IMR-90 (cell line): Measurements from ENCODE around the gene DYSF. TPM values are rescaled to one million over a fixed set of nuclear protein-coding genes. Genes with fewer than 3 reads are reported as not detected.

Source experiments
- ATAC-seq: fragments of 200-7000 bp; cut with Tn5 transposase; 2 replicates; pipeline ENCODE4 v1.9.1; 2020; ENCODE audit warnings: low read depth, mild to moderate bottlenecking, moderate library complexity
- BruUV-seq: library from RNA; stranded (reverse); fragments of 400-500 nt; replicated peaks from 2 replicates; lab custom pipeline; 2021; lab: Mats Ljungman, UMichigan
- CTCF ChIA-PET: fragments of 300-600 bp; formaldehyde crosslinking; extraction: SDS; loops from one replicate; lab custom pipeline; 2021; ENCODE audit warnings: antibody characterized with exemption; lab: Yijun Ruan, JAX
- POLR2A ChIA-PET: fragments of 300-600 bp; sonication (Branson Sonifier 250); formaldehyde crosslinking; loops from one replicate; lab custom pipeline; 2022; ENCODE audit warnings: antibody characterized with exemption; ENCODE audit not compliant: unreplicated experiment; lab: Charles Lee
- DNase-seq: peaks from one replicate; pipeline ENCODE4 v3.0.0; 2013
- H2AFZ ChIP-seq: replicated peaks from 2 replicates; pipeline ENCODE3; 2013; ENCODE audit warnings: low read length, mild to moderate bottlenecking; ENCODE audit not compliant: poor library complexity
- H2AK5ac ChIP-seq: 2 replicates; pipeline ENCODE4 v1.6.1; 2013; ENCODE audit warnings: low read depth, low read length, inconsistent platforms
- H2AK9ac ChIP-seq: replicated peaks from 2 replicates; pipeline ENCODE3; 2013; ENCODE audit warnings: mild to moderate bottlenecking, low read depth, low read length, moderate library complexity; ENCODE audit not compliant: poor library complexity
- H2BK120ac ChIP-seq: 2 replicates; pipeline ENCODE4 v1.6.1; 2013; ENCODE audit warnings: low read depth, low read length, inconsistent platforms
- H2BK15ac ChIP-seq: 3 replicates; pipeline ENCODE4 v1.6.1; 2013; ENCODE audit warnings: low read depth, low read length, inconsistent platforms
- H2BK20ac ChIP-seq: 2 replicates; pipeline ENCODE4 v1.6.1; 2013; ENCODE audit warnings: low read depth, mild to moderate bottlenecking, inconsistent platforms, low read length, moderate library complexity
- H2BK5ac ChIP-seq: 2 replicates; pipeline ENCODE4 v1.6.1; 2013; ENCODE audit warnings: mild to moderate bottlenecking, low read depth, low read length, inconsistent platforms; ENCODE audit not compliant: poor library complexity, severe bottlenecking
- H3K14ac ChIP-seq: replicated peaks from 2 replicates; pipeline ENCODE4 v1.6.1; 2013; ENCODE audit warnings: low read depth, low read length, inconsistent platforms
- H3K18ac ChIP-seq: 2 replicates; pipeline ENCODE4 v1.6.1; 2013; ENCODE audit warnings: low read depth, low read length, control low read depth
- H3K23ac ChIP-seq: 2 replicates; pipeline ENCODE4 v1.6.1; 2013; ENCODE audit warnings: low read depth, low read length, inconsistent platforms
- H3K27ac ChIP-seq: 2 replicates; pipeline ENCODE4 v1.5.1; 2013; ENCODE audit warnings: mild to moderate bottlenecking, control low read depth, low read length; ENCODE audit not compliant: insufficient read depth
- H3K27me3 ChIP-seq: 2 replicates; pipeline ENCODE4 v1.6.1; 2013; ENCODE audit warnings: low read length; ENCODE audit not compliant: control insufficient read depth, insufficient read depth
- H3K36me3 ChIP-seq: 2 replicates; pipeline ENCODE4 v1.6.1; 2013; ENCODE audit warnings: low read length, mixed read lengths; ENCODE audit not compliant: control insufficient read depth, insufficient read depth
- H3K4ac ChIP-seq: 2 replicates; pipeline ENCODE4 v1.6.1; 2013; ENCODE audit warnings: low read depth, low read length, inconsistent platforms
- H3K4me1 ChIP-seq: 2 replicates; pipeline ENCODE4 v1.6.1; 2013; ENCODE audit warnings: low read length, mixed read lengths; ENCODE audit not compliant: control insufficient read depth, insufficient read depth
- H3K4me2 ChIP-seq: 2 replicates; pipeline ENCODE4 v1.6.1; 2013; ENCODE audit warnings: low read depth, mild to moderate bottlenecking, control low read depth, low read length, moderate library complexity
- H3K4me3 ChIP-seq: 2 replicates; pipeline ENCODE4 v1.5.1; 2013; ENCODE audit warnings: low read depth, mild to moderate bottlenecking, control low read depth, low read length, moderate library complexity; ENCODE audit not compliant: insufficient read depth
- H3K56ac ChIP-seq: 2 replicates; pipeline ENCODE4 v1.6.1; 2013; ENCODE audit warnings: low read length, inconsistent platforms; ENCODE audit not compliant: insufficient read depth; ENCODE audit errors: extremely low read depth
- H3K79me1 ChIP-seq, 2 experiments: 2 replicates each; pipeline ENCODE4 v1.6.1; 2013; ENCODE audit warnings: low read length in 2 of 2, inconsistent platforms in 1 of 2, low read depth in 1 of 2
- H3K9ac ChIP-seq: 2 replicates; pipeline ENCODE4 v1.6.1; 2013; ENCODE audit warnings: low read depth, low read length, control low read depth
- H3K9me1 ChIP-seq: 2 replicates; pipeline ENCODE4 v1.6.1; 2013; ENCODE audit warnings: low read length, inconsistent platforms; ENCODE audit not compliant: insufficient read depth
- H3K9me3 ChIP-seq: 2 replicates; pipeline ENCODE4 v1.6.1; 2013; ENCODE audit warnings: low read length; ENCODE audit not compliant: control insufficient read depth, insufficient read depth
- H4K20me1 ChIP-seq: 2 replicates; pipeline ENCODE4 v1.6.1; 2013; ENCODE audit warnings: low read length, inconsistent platforms; ENCODE audit not compliant: insufficient read depth
- H4K5ac ChIP-seq: 2 replicates; pipeline ENCODE4 v1.6.1; 2013; ENCODE audit warnings: mild to moderate bottlenecking, low read depth, low read length, control low read depth
- H4K8ac ChIP-seq, 2 experiments: 2 replicates each; pipeline ENCODE4 v1.6.1; 2013; ENCODE audit warnings: low read depth in 2 of 2, low read length in 2 of 2, control low read depth in 1 of 2, inconsistent platforms in 1 of 2
- H4K91ac ChIP-seq: 2 replicates; pipeline ENCODE4 v1.6.1; 2013; ENCODE audit warnings: low read depth, low read length, inconsistent platforms; ENCODE audit not compliant: insufficient read depth
- CEBPB ChIP-seq: IDR thresholded peaks from 2 replicates; pipeline ENCODE4 v1.6.1; 2012; ENCODE audit warnings: low read depth, low read length, improper control_type of control experiment
- CHD1 ChIP-seq: IDR thresholded peaks from 2 replicates; pipeline ENCODE4 v1.6.1; 2012; ENCODE audit warnings: low read depth, low read length, improper control_type of control experiment
- CTCF ChIP-seq: conservative IDR thresholded peaks from 2 replicates; pipeline ENCODE4 v1.5.1; 2012; ENCODE audit warnings: mild to moderate bottlenecking, low read depth, low read length, improper control_type of control experiment
- MXI1 ChIP-seq: IDR thresholded peaks from 2 replicates; pipeline ENCODE4 v1.6.1; 2012; ENCODE audit warnings: low read depth, mild to moderate bottlenecking, low read length, moderate library complexity, borderline replicate concordance
- NFE2L2 ChIP-seq: fragments of 150-350 bp; IDR thresholded peaks from 2 replicates; pipeline ENCODE4 v1.6.1; 2016; ENCODE audit warnings: low read depth, mild to moderate bottlenecking, low read length
- POLR2A ChIP-seq: IDR thresholded peaks from 2 replicates; pipeline ENCODE4 v1.6.1; 2012; ENCODE audit warnings: mild to moderate bottlenecking, low read depth, low read length
- RCOR1 ChIP-seq: IDR thresholded peaks from 2 replicates; pipeline ENCODE4 v1.6.1; 2012; ENCODE audit warnings: mild to moderate bottlenecking, low read length, improper control_type of control experiment; ENCODE audit not compliant: insufficient replicate concordance
- RFX5 ChIP-seq: IDR thresholded peaks from 2 replicates; pipeline ENCODE4 v1.8.0; 2012; ENCODE audit warnings: low read depth, mild to moderate bottlenecking, low read length, moderate library complexity
- WGBS, 2 experiments: methylation state at CpG; one replicate each; pipeline versions ENCODE4 v1.1.5 to v1.1.7; 2013; ENCODE audit warnings: missing lambda C conversion rate in 2 of 2; ENCODE audit not compliant: insufficient read length in 1 of 2; ENCODE audit errors: extremely low coverage in 2 of 2; 5-methylcytosine and 5-hydroxymethylcytosine counted together
- dilution Hi-C: fragments of 300-500 bp; cut with HindIII; formaldehyde crosslinking; loops from one replicate; pipeline ENCODE4 v1.14.3; 2018; ENCODE audit warnings: low sequenced_read_pairs; ENCODE audit not compliant: unreplicated experiment
- in situ Hi-C: fragments of 300-500 bp; cut with MboI; formaldehyde crosslinking; loops from 3 replicates; pipeline ENCODE4 v1.14.3; 2019; ENCODE audit warnings: low sequenced_read_pairs, inconsistent platforms, mixed read lengths
- intact Hi-C: fragments of 100-400 bp; cut with micrococcal nuclease; formaldehyde crosslinking; loops from 2 replicates; pipeline ENCODE4 v1.10.0; 2022
- polyA plus RNA-seq, 3 experiments: library from polyadenylated mRNA; depleted of rRNA; stranded (reverse); fragments of >200 nt; gene quantifications; 2 replicates each; pipeline ENCODE4 v1.2.3, GENCODE V29; 2012; ENCODE audit warnings: low replicate concordance in 1 of 3
- total RNA-seq: library from RNA; depleted of rRNA; stranded (reverse); fragments of >200 nt; gene quantifications from 2 replicates; pipeline ENCODE4 v1.2.3, GENCODE V29; 2012

Gene DYSF
- total and polyA plus RNA-seq, 2 of the 4 experiments (the other 2 are of a cell fraction): 0.09 to 0.18 TPM

GRCh38 chr2:71581026-71581425 lies 127.7 kb downstream of the DYSF start:
- Histone ChIP-seq H3K9ac (no peak overlapping the region), H4K5ac (no peak overlapping the region), H2BK20ac (no peak overlapping the region), H2AK5ac (no peak overlapping the region), H3K36me3 (no peaks in the 10 kb centered on the region), H3K23ac (no peak overlapping the region), H3K9me1 (no peaks in the 10 kb centered on the region), H4K91ac (no peak overlapping the region), H2AK9ac (no peak overlapping the region), H2AFZ (no peak overlapping the region), H4K20me1 (no peaks in the 10 kb centered on the region; the same call in 1 of the 2 replicates), H2BK120ac (no peak overlapping the region), H2BK5ac (no peak overlapping the region), H3K27me3 (peaks cover 16% of the 10 kb centered on the region), H3K4me2 (no peak overlapping the region), H3K14ac (no peak overlapping the region), H3K56ac (no peak overlapping the region), H3K18ac (no peak overlapping the region), H3K4ac (no peak overlapping the region), H4K8ac (no peak overlapping the region), H3K9me3 (no peaks in the 10 kb centered on the region), H2BK15ac (no peak overlapping the region), H3K4me1 (no peaks in the 10 kb centered on the region), H3K79me1 (no peaks in the 10 kb centered on the region), H3K27ac (no peak overlapping the region), H3K4me3 (no peak overlapping the region)
- no CpG with 5 or more reads among the region's 10 CpGs for WGBS, 2 experiments
- dilution Hi-C loops: no loop called here
- intact Hi-C loops: no loop called here
- no peak for TF ChIP-seq MXI1
- TF ChIP-seq NFE2L2: no peak
- no peak for TF ChIP-seq CEBPB
- no peak for TF ChIP-seq RCOR1
- TF ChIP-seq RFX5: no peak
- no peak for TF ChIP-seq POLR2A
- no peak for TF ChIP-seq CTCF
- no peak for TF ChIP-seq CHD1
- in situ Hi-C loops: no loop called here
- POLR2A ChIA-PET: no interaction called here
- no peak for ATAC-seq
- DNase-seq: no peak
- CTCF ChIA-PET: no interaction called here
- BruUV-seq: no TSS peak
